ENCODE results near the gene CD8B2.

Gene CD8B2

GRCh38 chr2:106531676-106532214, 44.6 kb downstream of the CD8B2 start:
- peaks cover 4% of the 10 kb centered on the region for H3K4me1 Mint-ChIP-seq
- no peak for TF ChIP-seq CTCF (IDR thresholded peaks at IDR 0.05; ENCODE audit: unreplicated experiment in 3 of 3)
- H3K27ac Mint-ChIP-seq: no peak overlapping the region

GRCh38 chr2:106532236-106532635, 45.1 kb downstream of the CD8B2 start:
- TF ChIP-seq CTCF (IDR thresholded peaks at IDR 0.05; ENCODE audit: unreplicated experiment in 3 of 3): no peak
- Mint-ChIP-seq H3K36me3 (ENCODE audit: low read depth) (no peaks in the 10 kb centered on the region), H3K4me3 (no peak overlapping the region), H3K9me3 (no peaks in the 10 kb centered on the region), H3K27me3 (ENCODE audit: low read depth) (peaks cover 12% of the 10 kb centered on the region), H3K4me1 (peaks cover 4% of the 10 kb centered on the region), H3K27ac (no peak overlapping the region)

More at GRCh38 chr2:106531676-106532214, 44.6 kb downstream of the CD8B2 start:
- Mint-ChIP-seq H3K9me3 (no peaks in the 10 kb centered on the region), H3K27me3 (ENCODE audit: low read depth) (peaks cover 12% of the 10 kb centered on the region), H3K4me3 (no peak overlapping the region), H3K36me3 (ENCODE audit: low read depth) (no peaks in the 10 kb centered on the region)

DNA sequence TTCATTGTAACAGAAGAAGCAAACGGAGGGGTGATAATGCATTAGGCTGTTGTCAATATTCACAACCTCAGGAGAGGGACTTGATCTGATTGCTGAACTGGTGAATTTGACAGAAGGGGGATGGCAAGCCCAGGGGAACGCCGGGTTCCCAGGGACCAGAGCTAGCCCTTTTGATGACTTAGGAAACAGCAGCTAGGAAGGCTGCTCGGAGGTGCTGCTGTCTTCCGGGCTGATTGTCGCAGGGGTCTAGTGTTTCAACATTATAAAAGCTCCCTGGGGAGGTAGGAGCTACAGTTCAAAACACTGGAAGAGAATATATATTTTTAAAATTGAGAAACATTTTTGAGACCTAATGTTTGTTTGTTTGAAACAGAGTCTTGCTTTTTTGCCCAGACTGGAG, 47.3 kb downstream of the CD8B2 start:
- Mint-ChIP-seq H3K9me3 (no peaks in the 10 kb centered on the region), H3K4me1 (peaks cover 4% of the 10 kb centered on the region), H3K36me3 (ENCODE audit: low read depth) (no peaks in the 10 kb centered on the region), H3K4me3 (no peak overlapping the region), H3K27ac (no peak overlapping the region), H3K27me3 (ENCODE audit: low read depth) (peaks cover 18% of the 10 kb centered on the region)
- no peak for TF ChIP-seq CTCF (IDR thresholded peaks at IDR 0.05; ENCODE audit: unreplicated experiment in 3 of 3)

DNA sequence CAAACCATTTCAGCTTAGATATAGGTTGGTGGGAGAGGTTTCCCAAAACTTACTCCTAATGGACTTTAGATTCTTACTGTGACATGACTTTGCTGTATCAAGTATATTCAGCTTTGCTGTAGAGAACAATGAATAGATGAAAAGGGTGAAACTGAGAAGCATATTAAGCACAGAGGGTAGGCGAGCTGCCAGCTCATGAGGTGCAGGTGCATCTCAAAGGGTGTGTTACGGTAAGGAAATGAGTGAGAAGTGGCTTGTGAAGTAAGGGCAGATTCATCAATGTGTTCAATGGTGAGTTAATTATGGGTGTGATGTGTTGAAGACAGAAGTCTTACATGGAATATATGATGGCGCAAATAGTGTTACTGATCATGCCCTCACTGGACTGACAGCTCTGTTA, 49.3 kb downstream of the CD8B2 start:
- H3K4me1 Mint-ChIP-seq: peaks cover 4% of the 10 kb centered on the region
- H3K4me3 Mint-ChIP-seq: no peak overlapping the region
- H3K27me3 Mint-ChIP-seq (ENCODE audit: low read depth): peaks cover 18% of the 10 kb centered on the region
- TF ChIP-seq CTCF (IDR thresholded peaks at IDR 0.05; ENCODE audit: unreplicated experiment in 3 of 3): no peak
- H3K36me3 Mint-ChIP-seq (ENCODE audit: low read depth): no peaks in the 10 kb centered on the region
- no peaks in the 10 kb centered on the region for H3K9me3 Mint-ChIP-seq
- no peak overlapping the region for H3K27ac Mint-ChIP-seq

DNA sequence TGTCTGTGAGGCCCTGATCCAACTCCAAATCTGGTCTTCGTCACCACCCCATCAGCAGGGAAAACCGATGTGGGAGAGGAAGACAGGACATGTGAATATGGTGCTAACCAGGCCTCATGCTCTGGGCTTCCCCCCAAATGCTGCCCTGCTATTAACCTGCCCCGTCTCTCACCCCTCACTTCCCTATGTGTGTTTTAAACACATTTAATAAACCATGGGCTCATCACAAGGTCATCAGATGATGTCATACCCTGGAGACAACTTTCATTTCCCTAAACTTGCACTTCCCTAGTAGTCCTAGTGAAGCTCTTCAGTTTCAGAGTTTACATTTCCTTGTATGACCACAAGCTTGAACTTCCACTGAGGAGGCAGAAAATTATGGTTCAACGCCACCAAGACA, 49.9 kb downstream of the CD8B2 start:
- Mint-ChIP-seq H3K4me3 (no peak overlapping the region), H3K9me3 (no peaks in the 10 kb centered on the region), H3K36me3 (ENCODE audit: low read depth) (no peaks in the 10 kb centered on the region), H3K27me3 (ENCODE audit: low read depth) (peaks cover 18% of the 10 kb centered on the region), H3K4me1 (peaks cover 4% of the 10 kb centered on the region), H3K27ac (no peak overlapping the region)
- no peak for TF ChIP-seq CTCF (IDR thresholded peaks at IDR 0.05; ENCODE audit: unreplicated experiment in 3 of 3)

DNA sequence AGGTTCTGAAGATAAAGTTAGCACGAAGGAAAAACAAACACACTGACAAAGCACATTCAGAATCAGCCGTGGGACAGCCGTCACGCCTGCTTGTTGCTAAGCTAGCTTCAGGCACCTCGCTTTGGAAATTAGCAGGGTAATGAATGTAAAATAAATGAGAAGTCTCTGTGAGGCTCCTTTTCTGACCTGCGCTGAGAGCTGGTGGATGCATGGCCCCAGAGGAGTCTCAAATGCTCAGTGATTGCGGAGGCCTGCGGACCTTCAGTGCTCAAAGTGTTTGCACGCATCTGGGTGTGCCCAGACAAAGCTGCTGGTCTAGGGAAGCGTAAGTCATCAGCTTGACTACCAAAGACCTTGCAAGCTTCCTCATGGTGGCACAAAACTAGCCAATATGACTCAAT, 50.6 kb downstream of the CD8B2 start:
- Mint-ChIP-seq H3K9me3 (no peaks in the 10 kb centered on the region), H3K4me3 (no peak overlapping the region), H3K36me3 (ENCODE audit: low read depth) (no peaks in the 10 kb centered on the region), H3K4me1 (peaks cover 4% of the 10 kb centered on the region), H3K27ac (no peak overlapping the region), H3K27me3 (ENCODE audit: low read depth) (peaks cover 20% of the 10 kb centered on the region)
- TF ChIP-seq CTCF (IDR thresholded peaks at IDR 0.05; ENCODE audit: unreplicated experiment in 3 of 3): no peak
